Measurements from ENCODE around the gene DNAI4.

GRCh38 chr1:66809245-66809644 is 115.4 kb downstream of the DNAI4 start:
- TF ChIP-seq EZH2phosphoT487 (IDR thresholded peaks at IDR 0.05; ENCODE audit: insufficient read depth, low read depth) (no peak), EZH2 (IDR thresholded peaks at IDR 0.05; ENCODE audit: insufficient read depth, poor library complexity, severe bottlenecking) (no peak)
